Measurements from ENCODE around the gene CTIF. TPM values are rescaled to one million over a fixed set of nuclear protein-coding genes. Genes with fewer than 3 reads are reported as not detected.

Gene CTIF
- total RNA-seq, 1 donor from 2014 or later = 24.9 TPM

DNA sequence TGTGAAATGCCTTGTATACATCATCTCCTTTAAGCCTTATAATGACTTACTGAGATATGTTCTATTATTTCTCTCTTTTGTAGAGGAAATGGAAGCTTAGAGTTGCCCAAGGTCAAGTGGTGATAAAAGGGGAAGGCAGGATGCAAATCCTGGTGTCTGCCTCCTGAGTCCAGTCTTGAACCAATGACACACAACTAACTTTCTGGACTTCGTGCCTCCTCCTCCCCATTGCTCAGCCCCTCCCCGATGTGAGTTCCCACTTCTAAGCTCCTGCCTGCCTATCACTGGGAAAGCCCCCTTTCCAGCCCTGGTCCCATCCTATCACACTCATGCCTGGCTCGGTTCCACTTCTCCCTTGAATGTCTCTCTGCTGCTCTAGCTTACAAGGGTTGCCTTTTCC lies 6.9 kb upstream of the CTIF start:
- no peak for DNase-seq (ENCODE audit: low read depth)

DNA sequence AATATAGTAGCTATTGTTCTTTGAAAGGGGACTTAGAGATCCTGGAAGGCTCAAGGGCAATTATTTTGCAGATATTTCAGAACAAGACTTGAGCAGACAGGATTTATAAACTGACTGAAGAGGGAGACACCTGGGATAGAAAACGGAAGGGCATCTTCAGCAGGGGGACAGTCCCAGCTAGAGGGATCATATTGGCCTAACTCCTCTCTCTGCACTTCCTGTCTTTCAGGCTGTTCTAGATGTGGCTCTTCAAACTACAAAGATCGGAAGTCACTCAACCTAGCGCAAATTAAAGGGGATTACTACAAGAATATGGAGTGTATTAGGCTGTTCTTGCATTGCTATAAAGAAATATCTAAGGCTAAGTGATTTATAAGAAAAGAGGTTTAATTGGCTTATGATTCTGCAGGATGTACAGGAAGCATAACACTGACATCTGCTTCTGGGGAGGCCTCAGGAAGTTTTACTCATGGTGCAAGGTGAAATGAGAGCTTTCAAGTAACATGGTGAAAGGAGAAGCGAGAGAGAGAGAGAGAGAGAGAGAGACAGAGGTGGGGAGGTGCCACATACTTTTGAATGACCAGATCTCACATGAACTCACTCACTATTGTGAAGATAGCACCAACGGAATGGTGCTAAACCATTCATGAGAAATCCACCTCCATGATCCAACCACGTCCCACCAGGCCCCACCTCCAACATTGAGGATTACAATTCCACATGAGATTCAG lies 5.3 kb upstream of the CTIF start:
- DNase-seq (ENCODE audit: low read depth) = no peak

DNA sequence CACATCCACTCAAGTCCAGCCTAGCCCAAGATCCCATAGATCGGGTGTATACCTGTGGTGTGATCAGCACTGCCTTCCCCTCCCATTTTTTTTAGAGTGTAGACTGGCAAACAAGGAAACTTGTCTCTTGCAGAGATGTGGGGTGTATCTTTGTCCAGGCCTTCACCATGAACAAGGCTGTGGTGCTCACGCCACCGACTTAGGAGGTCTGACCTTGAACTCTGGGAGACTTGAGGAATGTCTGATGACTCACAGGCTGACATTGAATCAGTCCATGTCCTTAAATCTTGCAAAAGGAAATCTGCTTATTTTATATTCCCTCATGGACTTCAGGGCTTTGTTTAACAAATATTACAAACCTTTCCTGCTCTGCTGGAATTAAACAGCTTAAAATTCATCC lies 4.5 kb upstream of the CTIF start:
- peak; percentile 38 for DNase-seq (ENCODE audit: low read depth)

DNA sequence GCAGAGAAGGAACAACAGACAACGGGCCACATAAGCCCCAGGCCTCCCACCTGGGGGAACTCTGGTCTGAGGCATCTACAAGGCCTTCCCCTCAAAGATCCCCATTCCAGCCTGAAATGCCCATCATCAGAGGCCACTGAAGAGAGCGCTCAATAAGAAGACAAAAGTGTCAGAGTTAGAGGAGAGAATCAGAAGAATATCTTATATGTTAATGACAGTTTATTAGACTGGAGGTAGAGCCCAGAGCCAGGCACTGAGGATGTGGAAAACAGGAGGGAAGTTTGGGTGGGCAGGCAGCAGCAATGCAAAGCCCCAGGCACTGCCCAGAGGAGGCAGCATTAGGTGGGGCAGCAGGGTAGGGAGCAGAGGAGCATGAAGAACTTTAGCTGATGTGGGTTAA lies 2.9 kb upstream of the CTIF start:
- no peak for DNase-seq (ENCODE audit: low read depth)

DNA sequence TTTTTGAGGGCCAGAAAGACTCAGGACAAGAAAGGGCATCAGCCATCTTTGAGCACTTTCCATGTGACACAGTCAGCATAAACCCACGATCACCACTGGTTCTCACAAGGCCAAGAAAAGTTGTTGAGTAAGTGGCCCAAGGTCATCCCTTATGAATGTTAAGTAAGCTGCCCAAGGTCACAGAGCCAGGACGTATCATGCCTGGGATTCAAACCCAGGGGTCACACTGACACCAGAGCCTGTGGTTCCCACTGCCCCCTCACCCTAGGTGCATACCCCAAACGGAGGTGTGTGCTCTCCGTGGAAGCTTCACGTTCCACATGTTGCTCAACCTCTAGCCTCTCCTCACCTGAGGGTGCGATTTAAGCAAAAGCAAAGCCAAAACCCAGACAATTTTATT lies 2.3 kb upstream of the CTIF start:
- no peak for DNase-seq (ENCODE audit: low read depth)

DNA sequence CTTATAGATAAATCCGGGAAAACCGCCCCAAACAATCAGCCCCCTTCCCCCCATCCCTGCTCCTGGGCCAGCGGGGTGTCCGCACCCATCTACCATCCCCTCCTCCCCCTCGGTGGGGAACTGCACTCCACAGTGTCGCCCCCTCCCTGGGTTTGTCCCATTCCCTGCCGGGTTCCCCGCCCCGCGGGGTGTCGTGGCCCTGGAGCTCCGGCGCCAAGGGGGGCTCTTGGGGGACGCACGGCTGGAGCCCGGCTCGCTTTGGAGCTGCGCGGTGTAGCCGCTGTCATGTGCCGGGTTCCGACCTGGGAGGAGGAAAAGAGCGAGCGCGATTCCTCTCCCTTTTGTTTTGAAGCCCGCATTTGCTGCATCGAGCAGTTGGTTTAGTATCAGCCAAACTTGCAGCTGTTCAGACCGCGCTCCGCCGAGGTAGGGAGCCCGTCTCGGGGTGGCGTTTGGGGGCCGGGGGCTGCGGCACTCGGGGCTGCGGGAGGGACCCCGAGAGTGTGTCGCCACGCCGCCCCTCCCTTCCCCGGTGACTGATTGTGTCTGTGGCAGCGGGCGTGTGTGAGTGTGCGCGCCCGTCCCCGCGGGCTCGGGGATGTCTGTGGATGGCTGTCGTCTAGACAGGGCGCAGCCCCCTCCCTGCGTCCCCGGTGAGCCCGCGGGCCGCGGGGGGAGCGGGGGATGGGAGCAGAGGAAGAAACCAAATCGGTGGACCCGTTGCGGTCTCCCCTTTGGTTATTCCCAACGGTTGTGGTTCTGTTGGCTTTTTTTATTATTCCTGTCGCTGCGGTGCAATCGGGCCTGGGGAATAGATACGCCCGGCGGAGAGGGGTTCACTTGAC lies 797 bp downstream of the CTIF start:
- peak; percentile 74 for DNase-seq (ENCODE audit: low read depth)

DNA sequence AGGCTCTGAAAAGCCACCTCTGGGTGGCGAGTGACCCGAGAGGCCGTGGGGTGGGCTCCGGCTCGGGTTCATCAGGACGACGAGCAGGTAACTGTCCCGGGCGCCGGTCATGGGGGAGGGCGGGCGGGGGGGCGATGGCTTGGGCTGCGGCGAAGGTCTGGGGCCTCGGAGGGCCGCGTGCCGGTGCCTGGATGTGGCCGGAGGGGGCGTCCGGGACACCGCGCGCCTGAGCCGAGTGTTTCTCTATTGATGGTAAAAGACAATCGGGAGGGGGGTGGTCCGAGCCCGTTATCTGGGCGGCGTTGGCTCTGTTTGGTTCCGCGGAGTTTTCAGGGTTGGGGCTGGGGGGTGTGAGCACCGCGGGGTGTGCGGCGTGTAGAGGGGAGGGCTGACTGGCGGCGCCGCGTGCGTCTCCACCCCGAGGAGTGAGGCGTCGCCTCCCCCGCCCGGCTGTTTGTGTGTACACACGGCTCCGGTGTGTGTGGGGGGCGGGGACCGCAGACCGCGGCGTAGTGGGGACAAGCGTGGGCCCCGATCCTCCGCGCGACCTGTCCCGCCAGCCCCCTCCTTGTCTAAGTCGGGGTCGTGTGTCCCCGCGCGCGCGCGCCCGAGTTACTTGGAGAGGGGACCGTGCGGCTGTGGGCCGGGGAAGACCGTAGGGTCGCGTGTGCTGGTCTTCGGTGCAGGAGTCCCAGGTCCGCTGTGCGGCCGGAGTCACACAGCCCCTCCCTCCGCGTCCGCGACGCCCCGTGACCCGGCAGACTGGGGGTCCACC lies 1.6 kb downstream of the CTIF start:
- peak; percentile 71 for DNase-seq (ENCODE audit: low read depth)

DNA sequence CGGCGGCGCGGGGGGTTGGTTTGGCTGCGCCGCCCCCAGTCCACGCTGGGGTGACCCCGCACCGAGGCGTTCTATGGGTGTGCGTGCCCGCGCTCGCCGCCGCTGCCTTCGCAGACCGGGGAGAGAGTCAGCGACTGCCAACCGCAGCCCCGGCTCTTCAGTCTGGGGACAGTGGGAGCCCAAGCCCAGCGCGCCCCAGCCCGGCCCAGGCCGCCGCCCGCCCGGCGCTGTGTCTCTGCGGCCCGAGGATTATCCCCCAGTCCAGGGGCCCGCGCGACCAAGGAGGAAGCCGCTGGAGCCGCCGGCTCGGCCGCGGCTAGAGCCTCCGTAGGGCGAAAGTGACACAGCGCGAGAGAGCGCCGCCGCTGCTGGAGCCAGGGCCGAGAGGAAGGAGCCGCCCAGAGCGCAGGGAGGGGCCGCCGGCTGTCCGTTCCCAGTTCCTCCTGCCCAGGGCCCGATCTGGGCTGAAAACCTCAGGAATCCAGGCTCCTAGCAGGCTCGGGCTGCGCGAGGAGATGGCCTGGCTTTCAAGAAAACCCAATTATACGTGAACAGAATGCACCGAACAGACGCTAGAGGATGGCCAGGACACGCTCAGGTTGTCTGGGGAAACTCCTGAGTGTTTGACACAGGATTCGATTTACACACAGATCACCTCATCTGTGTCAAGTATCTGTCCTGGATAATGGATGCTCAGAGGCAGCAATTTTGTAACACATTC lies 2.4 kb downstream of the CTIF start:
- DNase-seq (ENCODE audit: low read depth) = peak; percentile 88

DNA sequence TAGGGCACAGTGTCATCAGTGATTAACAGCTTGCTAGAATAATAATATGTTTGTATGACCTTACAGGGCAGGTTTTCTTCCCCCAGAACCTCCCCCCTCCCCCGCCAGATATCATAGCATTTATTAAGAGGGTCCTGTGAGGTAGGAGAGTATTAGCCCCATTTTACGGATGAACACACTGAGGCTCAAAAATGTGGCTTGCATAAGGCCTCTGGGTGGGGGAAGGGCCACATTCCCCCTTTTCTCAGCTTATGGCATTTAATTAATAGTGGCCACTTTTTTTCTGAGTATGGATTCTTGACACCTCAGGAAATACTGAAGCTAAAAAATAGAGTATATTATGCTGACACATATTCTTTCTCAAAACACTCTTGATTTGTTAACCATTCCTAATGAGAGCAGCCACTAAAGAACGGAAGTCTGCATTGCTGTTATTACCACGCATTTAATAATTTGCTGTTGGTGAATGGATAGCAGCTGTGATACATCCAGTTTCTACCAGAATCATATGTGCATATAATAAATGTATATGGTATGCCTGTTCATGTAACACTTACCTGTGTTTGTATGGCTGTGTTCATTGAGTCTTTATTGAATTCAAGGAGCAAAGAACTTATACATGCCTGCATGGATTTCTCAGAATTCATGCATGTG lies 3.0 kb downstream of the CTIF start:
- no peak for DNase-seq (ENCODE audit: low read depth)

DNA sequence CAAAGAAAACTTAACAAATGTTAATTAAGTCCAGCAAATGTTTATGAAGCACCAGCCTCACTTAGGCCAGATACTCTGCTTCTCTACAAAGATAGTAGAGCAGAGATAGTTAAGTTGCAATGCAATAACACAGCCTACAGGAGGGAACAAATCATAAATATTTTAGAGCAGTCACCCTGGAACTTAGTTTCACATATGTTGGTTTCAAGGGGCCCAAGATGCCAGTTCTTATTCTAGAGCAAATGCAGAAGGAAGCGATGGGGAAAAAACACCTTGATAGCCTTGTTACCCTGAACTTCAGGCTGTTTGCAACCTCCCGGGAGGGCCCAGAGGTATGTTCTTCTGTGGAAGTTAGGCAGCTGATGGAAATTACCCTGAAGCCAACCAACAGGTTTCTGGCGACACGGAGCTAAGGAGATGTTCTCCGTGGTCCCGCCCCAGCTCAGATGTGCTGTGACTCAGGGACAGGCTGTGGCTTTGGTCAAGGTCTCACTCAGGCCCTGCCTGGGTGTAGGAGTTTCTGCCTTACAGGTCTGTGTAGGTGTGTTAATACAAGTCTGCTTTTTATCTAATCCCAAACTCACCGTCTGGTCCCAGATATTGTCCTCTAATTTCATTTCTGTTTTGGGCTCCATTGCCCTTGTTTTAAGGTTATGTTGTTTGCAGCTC lies 3.8 kb downstream of the CTIF start:
- DNase-seq (ENCODE audit: low read depth) = peak; percentile 31

DNA sequence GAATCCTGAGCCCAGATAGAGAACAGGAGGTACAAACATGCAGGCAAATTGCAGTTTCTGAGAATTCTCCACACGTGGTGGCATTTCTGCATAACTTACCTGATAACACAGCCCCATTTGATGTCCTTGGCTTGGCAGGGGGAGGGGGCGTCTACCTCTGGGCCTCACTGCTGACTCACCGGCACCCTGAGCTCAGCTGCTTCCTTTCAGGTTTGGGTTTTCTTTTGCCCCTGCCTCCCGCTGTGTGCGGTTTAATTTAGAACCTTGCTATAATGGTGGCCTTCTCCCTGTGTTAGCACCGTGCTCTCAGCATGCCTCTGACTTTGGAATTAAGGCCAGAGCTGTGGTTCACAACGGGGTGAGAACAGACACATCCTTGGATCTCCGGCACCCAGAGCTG lies 4.4 kb downstream of the CTIF start:
- peak; percentile 22 for DNase-seq (ENCODE audit: low read depth)

DNA sequence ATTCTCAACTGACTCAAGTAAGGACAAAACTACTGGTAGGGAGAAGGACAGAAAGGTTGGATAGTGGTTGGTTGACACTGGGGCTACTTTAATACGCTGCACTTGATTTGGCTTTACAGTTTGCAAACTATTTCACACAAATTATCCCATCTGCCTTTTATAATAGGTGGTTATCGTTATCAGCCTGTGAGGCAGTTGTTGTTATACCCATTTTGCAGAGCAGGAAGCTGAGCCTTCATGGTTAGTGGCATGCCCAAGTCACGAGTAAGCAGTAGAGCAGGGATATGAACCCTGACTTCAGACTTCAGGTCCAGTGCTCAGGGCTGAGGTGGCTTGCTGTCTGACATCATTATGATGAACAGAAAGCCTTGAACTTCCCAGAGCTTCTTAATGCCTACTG lies 5.3 kb downstream of the CTIF start:
- no peak for DNase-seq (ENCODE audit: low read depth)

DNA sequence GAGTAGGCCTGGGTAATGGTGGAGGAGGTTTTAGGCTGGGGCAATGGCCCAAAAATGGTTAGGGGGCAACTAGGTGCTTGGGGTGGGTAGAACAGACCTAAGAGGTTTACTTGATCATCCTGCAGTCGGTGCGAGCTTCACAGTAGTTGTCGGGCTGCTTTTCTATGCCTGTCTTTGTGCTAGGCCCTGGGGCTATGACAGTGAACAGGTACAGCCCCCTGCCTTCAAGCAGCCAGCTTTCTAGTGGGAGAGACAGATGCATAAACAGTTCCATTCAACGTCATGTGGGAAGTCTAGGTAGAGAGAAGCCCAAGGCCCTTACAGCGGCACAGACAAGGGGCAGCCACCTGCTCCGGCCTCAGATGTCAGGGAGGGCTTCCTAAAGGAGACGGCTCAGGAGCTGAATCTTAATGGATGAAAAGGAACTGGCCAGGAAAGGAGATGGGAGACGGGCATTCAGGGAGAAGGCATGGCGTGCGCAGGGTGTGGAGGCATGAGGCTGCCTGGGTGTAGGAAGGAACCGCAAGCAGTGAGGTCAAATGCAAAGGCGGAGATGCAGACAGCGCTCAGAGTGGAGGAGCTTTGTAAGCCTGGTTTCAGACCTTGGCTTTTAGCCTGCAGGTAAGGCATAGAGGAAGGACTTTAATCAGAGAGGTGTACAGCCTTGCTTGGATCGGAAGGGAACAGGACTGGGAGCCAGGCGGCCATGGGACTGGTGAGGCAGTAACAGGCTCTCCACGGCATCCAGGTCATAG lies 6.0 kb downstream of the CTIF start:
- no peak for DNase-seq (ENCODE audit: low read depth)

DNA sequence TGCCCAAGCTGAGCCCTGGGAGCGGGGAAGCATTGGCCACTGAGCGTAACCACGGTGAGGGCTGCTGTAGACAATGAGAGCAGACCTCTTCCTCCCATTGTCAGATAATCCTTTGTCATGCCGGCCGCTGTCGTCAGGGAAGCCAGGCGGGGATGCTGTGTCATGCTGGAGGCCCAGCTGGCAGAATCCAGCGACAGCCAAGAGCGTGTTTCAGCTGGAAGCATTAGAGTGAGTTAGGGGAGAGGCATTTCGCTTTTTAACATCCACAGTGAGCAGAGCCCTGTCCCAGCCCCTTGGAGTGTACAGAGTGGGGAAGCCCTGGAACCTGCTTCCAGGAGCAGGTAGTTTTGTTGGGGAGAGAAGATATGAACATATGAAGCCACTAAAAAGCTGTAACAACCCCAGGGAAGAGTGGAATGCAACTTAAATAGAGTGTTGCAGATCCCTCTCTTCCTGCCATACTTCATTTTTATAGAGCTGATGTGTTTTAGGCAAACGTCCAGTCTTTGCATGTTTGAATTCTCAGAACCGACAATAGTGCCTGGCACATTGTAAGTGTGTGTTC lies 7.0 kb downstream of the CTIF start:
- DNase-seq (ENCODE audit: low read depth) = peak; percentile 91

DNA sequence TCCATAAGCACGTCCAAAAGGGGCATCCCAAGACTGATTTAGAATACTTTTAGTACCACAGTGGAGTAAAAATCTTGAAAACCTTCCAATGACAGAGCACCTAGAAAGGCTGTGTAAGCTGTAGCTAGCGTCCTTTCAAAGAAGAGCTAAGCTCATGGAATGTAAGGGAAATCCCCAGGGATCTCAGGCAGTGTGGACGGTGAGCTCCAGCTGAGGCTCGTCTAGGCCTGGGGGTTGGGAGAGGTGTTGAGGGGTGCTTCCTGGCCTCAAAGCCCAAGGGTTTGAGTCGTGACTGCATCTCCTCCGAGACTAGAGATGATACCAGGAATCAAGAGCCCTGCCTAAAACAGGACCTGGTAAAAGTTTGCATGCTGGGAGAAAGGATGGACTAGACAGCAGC lies 7.6 kb downstream of the CTIF start:
- no peak for DNase-seq (ENCODE audit: low read depth)

DNA sequence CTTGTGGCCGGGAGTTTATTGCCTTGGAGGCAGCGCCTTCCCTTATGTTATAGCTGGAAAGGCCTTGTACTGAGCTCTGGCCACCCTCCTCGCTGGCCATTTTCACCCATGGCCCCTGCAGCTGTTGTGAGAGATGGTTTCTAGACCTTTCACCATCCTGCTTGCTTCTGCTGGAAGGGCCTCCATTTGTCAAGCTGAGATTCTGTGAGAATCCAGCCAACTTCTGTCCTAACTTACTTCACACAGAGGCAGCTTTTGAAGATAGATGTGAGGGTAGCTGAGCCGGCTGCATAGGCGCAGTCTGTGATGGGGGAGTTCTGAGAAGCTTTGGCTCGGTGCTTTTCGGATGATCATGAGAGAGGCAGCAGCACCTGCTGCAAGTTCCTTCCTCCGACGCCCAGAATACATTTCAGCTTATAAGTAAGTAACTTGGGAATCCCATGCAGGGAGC lies 8.7 kb downstream of the CTIF start:
- no peak for DNase-seq (ENCODE audit: low read depth)

DNA sequence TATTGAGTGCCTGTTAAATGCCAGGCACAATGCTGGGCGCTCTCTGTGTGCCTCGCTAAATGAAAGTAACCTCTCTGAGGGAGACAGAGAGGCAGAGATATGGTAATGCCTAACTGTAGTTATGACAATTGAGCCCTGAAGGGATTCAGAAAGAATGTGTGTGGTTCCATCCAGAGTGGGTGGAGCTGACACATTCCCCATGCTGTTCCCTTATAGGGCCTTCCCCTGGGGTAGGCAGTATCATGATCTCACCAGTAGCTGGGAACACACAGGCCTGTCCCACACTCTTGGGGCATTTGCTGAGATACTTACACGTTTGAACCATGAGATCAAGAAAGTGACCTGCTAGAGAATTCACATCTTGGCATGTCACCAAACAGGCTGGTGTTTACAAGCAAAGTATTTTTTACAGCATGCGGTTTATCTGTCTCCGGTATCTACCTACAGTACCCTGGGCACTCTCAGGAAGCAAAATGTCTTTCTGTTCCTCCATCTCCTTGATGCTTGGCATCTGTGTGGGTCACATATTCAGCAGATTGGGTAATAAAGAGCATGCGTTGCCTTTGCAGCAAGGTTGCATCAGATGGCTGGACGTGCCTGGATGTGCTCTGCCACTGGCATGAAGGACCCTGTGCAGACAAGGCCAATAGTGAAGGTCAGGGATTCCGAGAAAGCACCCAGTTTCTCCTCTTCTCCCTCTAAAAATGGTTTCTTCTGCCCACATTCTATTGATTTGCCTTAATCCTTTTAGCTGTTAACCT lies 9.4 kb downstream of the CTIF start:
- DNase-seq (ENCODE audit: low read depth) = peak; percentile 93

DNA sequence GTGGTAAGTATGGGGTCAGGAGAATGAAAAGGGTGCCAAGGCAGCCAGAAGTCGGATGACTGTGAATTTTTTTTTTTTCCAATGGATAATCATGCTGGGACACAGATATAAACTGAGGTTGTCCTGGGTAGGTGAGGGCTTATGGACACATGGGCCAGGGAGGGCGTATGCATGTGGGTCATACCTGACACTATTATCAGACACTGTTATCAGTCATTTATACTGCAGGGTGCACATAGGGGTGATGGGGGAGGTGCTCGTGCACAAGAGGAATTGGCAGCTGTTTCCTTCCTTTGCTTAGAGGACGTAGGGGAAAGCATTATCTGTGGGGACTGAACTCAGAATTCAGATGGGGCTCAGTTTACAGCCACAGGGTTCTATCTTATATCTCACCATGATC lies 10.1 kb downstream of the CTIF start:
- no peak for DNase-seq (ENCODE audit: low read depth)

Data from myocyte (in vitro differentiated cells).